Measurements from ENCODE around the gene CD300LF. TPM values are rescaled to one million over a fixed set of nuclear protein-coding genes. Genes with fewer than 3 reads are reported as not detected.

CD300LF gene
- total RNA-seq, 1 donor from 2014 or later: 66.2 TPM

- Histone ChIP-seq H3K36me3 (no peaks in the 10 kb centered on the region), H3K4me1 (peaks cover 81% of the 10 kb centered on the region), H3K9me3 (no peaks in the 10 kb centered on the region), H3K4me3 (no peak overlapping the region), H3K27me3 (ENCODE audit: low read depth) (no peaks in the 10 kb centered on the region), H3K27ac (peak overlapping the region; percentile 13)
- no peak for DNase-seq
- no peak for TF ChIP-seq CTCF (IDR thresholded peaks at IDR 0.05)
- no peak for ATAC-seq
- intact Hi-C loops (cut with DNase I): no loop called here
Measured at GRCh38 chr17:74746376-74746775, 33.7 kb upstream of the CD300LF start.

GRCh38 chr17:74745548-74746177 is 32.9 kb upstream of the CD300LF start:
- peak; percentile 32 for DNase-seq
- ATAC-seq: no peak
- Histone ChIP-seq H3K4me3 (no peak overlapping the region), H3K4me1 (peaks cover 73% of the 10 kb centered on the region), H3K27me3 (ENCODE audit: low read depth) (peaks cover 5% of the 10 kb centered on the region), H3K36me3 (no peaks in the 10 kb centered on the region), H3K27ac (peak overlapping the region; percentile 76), H3K9me3 (no peaks in the 10 kb centered on the region)
- TF ChIP-seq CTCF (IDR thresholded peaks at IDR 0.05): no peak
- intact Hi-C loops (cut with DNase I): no loop called here

GRCh38 chr17:74744714-74745547 is 32.2 kb upstream of the CD300LF start:
- ATAC-seq: peak; percentile 46 to 73
- peak; percentile 100 for TF ChIP-seq CTCF (IDR thresholded peaks at IDR 0.05)
- peaks cover 12% of the 10 kb centered on the region for H3K27me3 ChIP-seq (ENCODE audit: low read depth)
- H3K4me3 ChIP-seq: peak overlapping the region; percentile 42
- peaks cover 67% of the 10 kb centered on the region for H3K4me1 ChIP-seq
- no peaks in the 10 kb centered on the region for H3K9me3 ChIP-seq
- peak overlapping the region; percentile 76 for H3K27ac ChIP-seq
- DNase-seq: peak; percentile 92
- intact Hi-C loops (cut with DNase I): no loop called here
- H3K36me3 ChIP-seq: no peaks in the 10 kb centered on the region

GRCh38 chr17:74744349-74744713 is 31.6 kb upstream of the CD300LF start:
- Histone ChIP-seq H3K4me3 (no peak overlapping the region), H3K4me1 (peaks cover 63% of the 10 kb centered on the region), H3K27me3 (ENCODE audit: low read depth) (peaks cover 14% of the 10 kb centered on the region), H3K36me3 (no peaks in the 10 kb centered on the region), H3K9me3 (no peaks in the 10 kb centered on the region), H3K27ac (peak overlapping the region; percentile 76)
- no peak for DNase-seq
- no peak for TF ChIP-seq CTCF (IDR thresholded peaks at IDR 0.05)
- intact Hi-C loops (cut with DNase I): no loop called here
- ATAC-seq: no peak

GRCh38 chr17:74743755-74744154 is 31.0 kb upstream of the CD300LF start:
- intact Hi-C loops (cut with DNase I): no loop called here
- DNase-seq (no peak), ATAC-seq (no peak)
- no peak overlapping the region for H3K27ac ChIP-seq
- no peaks in the 10 kb centered on the region for H3K36me3 ChIP-seq
- H3K27me3 ChIP-seq (ENCODE audit: low read depth): peaks cover 14% of the 10 kb centered on the region
- no peaks in the 10 kb centered on the region for H3K9me3 ChIP-seq
- H3K4me1 ChIP-seq: peaks cover 67% of the 10 kb centered on the region
- TF ChIP-seq CTCF (IDR thresholded peaks at IDR 0.05): no peak
- no peak overlapping the region for H3K4me3 ChIP-seq

Data from lower lobe of right lung (tissue), 2 donors.